C4-2B (cell line): ENCODE measurements around the gene UBE2V1.
"Not testable (repeated sequence)": the region's sequence is repeated elsewhere in the genome, so short reads cannot be mapped to it uniquely, and the experiment has no call there.

Source experiments
- H3K27ac ChIP-seq: fragments of 450-650 bp; 2 replicates; pipeline ENCODE4 v1.5.1; 2017
- ZFX ChIP-seq: fragments of 450-650 bp; IDR thresholded peaks from 2 replicates; pipeline ENCODE4 v1.6.1; 2017
- TF ChIP-seq, protein P1 (sequence below): fragments of 450-650 bp; conservative IDR thresholded peaks from 2 replicates; pipeline ENCODE4 v1.5.1; 2017; ENCODE audit warnings: mild to moderate bottlenecking

UBE2V1 gene

DNA sequence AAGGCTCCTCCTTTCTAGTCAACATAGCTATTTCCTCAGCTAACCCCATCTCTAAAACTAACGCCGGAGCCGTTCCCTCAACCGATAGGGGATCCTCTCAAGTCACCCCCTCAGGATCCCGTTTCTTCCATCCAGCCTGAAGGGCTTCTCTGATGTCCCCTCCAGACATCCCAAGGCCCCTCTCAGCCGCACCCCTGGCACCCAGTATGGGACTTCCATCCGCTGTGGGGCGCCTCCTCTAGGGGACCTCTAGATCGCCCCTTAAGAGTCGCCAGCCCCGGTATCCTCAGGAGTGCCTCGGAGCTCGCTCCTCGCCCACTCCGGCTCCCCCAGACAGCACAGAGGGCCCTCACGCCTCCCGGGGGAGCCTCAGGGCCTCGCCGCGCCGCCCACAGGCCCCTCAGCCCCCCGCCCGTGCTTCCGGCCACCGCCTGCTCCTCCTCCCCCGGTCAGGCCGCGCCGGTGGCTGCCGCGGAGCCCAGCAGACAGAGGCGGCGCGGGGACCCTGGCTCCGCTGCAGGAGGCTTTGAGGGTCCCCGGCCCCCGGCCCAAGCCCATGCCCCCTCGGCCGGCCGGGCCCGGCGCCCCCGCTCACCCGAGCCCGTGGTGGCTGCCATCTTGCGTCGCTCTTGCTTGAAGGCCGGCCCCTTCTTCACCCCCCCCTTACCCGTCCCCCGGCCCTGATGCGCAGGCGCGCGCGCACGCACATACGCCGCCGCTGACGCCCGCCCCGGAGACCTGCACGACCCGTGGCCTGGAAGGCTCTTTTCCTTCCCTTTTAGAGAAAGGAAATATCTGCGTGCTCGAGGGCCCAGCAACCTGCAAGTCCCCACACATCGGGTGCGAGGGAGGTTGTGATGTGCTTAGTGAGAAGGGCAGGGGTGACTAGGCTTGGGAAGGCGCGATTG is at the start of gene UBE2V1:
Gene UBE2V1 (minus strand): TSS at position 639 of the 908 bp plus-strand sequence. CDS start 22 bp downstream, at position 617.
- peak within 1 kb of the TSS; percentile 94 for H3K27ac ChIP-seq
- TF ChIP-seq, protein P1, sequence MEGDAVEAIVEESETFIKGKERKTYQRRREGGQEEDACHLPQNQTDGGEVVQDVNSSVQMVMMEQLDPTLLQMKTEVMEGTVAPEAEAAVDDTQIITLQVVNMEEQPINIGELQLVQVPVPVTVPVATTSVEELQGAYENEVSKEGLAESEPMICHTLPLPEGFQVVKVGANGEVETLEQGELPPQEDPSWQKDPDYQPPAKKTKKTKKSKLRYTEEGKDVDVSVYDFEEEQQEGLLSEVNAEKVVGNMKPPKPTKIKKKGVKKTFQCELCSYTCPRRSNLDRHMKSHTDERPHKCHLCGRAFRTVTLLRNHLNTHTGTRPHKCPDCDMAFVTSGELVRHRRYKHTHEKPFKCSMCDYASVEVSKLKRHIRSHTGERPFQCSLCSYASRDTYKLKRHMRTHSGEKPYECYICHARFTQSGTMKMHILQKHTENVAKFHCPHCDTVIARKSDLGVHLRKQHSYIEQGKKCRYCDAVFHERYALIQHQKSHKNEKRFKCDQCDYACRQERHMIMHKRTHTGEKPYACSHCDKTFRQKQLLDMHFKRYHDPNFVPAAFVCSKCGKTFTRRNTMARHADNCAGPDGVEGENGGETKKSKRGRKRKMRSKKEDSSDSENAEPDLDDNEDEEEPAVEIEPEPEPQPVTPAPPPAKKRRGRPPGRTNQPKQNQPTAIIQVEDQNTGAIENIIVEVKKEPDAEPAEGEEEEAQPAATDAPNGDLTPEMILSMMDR: peak; percentile 38
- peak; percentile 87 for TF ChIP-seq ZFX

DNA sequence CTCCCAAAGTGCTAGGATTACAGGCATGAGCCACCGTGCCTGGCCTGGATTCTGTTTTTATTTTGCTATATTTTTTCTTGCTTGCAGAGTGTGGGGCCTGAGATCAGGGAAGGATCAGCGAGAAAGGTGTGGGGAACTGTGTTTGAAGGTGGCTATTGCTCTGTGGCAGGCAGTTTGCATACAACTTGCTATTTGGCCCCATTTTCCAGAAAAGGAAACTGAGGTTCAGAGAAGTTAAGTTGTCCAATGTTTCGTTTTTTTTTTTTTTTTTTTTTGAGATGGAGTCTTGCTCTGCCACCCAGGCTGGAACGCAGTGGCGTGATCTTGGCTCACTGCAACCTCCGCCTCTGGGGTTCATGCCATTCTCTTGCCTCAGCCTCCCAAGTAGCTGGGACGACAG is 48.5 kb upstream of the UBE2V1 start:
- H3K27ac ChIP-seq: not testable (repeated sequence)

GRCh38 chr20:50153500-50154377 is 40.8 kb upstream of the UBE2V1 start, which contains the start of gene PEDS1:
TSS of gene PEDS1 (minus strand) at chr20:50153723. CDS start at chr20:50153637, 86 bp downstream.
- peak within 1 kb of the TSS; percentile 80 for H3K27ac ChIP-seq
- TF ChIP-seq, protein P1: no peak
- peak; percentile 84; the same call in 1 of the 2 replicates for TF ChIP-seq ZFX

DNA sequence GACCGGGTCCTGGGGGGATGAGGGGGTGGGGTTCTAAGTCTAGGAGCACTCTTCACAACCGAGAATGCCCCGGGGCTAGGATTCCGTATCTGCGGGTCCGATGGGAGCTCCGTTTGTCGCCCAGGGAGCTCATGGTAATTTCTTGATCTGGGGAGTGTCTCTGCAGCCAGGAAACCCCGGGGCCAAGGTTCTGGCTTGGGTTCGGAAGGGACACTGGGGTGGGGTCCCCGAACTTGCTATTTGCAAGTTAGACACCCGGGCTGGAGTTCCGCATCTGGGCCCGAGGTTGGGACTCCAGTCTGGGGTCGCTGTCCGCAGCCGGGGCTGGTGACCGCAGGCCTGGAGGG is 40.2 kb upstream of the UBE2V1 start:
- H3K27ac ChIP-seq: peak overlapping the region; percentile 80
- no peak for TF ChIP-seq ZFX
- TF ChIP-seq, protein P1: no peak

GRCh38 chr20:50152394-50153152 is 39.6 kb upstream of the UBE2V1 start:
- peak overlapping the region; percentile 80 for H3K27ac ChIP-seq
- no peak for TF ChIP-seq ZFX
- TF ChIP-seq, protein P1: no peak

DNA sequence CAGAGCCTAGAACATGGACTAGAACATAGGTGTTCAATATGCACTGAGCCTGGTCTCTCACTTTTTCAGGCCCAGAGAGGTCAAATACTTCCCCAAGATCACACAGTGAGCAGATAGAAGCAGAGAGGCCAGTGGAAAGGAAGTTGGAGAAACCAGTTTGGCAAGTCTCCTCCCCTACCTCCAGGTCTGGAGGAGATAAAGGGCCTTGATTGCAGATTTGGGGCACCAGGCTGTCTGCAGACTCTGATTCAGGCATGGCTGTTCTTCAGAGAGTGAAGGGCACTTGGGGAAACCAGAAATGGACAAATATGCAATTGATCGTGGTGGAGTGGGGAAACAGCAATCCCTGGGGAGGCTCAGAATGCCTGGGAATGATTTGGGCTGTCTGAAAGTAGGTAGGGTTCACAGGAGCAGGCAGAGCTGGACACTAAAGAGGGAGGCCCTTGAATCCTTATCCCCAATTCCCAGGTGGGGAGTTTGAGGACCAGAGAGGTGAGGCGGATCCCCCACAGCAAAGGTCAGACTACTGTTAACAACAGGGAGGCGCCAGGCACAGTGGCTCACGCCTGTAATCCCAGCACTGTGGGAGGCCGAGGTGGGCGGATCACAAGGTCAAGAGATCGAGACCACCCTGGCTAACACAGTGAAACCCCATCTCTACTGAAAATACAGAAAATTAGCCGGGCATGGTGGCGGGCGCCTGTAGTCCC is 38.2 kb upstream of the UBE2V1 start:
- peak overlapping the region; percentile 80 for H3K27ac ChIP-seq
- TF ChIP-seq ZFX: no peak
- TF ChIP-seq, protein P1: no peak
